ENCODE measurements around the gene NEB. TPM values are rescaled to one million over a fixed set of nuclear protein-coding genes. Genes with fewer than 3 reads are reported as not detected.

The NEB gene
- total RNA-seq, 1 experiment from 2014 or later = 0.11 TPM

DNA sequence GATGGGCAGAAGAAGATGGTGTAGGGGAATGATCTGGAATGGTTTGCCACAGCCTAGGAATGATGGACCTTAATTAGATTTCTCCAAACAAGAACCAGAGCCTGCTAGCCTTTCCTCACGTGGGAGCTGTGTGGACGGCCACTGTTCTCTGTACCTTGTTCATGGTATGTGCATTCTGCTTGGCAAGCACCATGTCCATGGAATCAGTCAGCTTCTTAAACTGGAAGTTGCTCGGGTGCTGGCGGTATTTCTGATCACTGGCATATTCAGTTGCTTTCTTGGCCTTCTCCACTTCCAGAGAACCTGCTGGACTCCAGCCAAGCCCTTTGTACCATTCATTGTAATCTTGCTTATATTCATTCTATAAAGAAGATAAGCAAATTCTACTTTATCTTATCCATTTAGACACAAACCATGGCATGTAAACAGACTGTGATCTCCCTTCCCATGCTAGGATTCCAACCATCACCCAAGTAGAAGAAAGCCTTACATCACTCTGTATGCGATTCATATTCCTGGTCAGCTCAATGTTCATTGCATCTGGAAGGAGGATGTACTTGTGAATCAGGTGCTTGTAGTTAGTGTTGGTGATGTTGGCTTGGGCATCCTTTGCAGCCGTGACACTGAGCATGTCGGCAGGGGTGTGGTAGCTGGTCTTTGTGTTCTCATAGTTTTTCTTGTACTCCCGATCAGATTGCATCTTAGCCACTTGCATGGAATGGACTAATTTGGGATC lies 78.4 kb downstream of the NEB start:
- Histone ChIP-seq H3K4me3 (ENCODE audit: low read length) (no peak overlapping the region), H4K20me1 (ENCODE audit: low read length) (no peaks in the 10 kb centered on the region), H2AFZ (ENCODE audit: low read length) (no peak overlapping the region), H3K36me3 (ENCODE audit: low read depth, low read length) (no peaks in the 10 kb centered on the region), H3K4me1 (ENCODE audit: insufficient read depth, low read length) (no peaks in the 10 kb centered on the region), H3K4me2 (ENCODE audit: low read length) (no peak overlapping the region), H3K9ac (ENCODE audit: low read length) (no peak overlapping the region), H3K27ac (ENCODE audit: low read length) (no peak overlapping the region), H3K27me3 (ENCODE audit: low read length) (peaks cover 51% of the 10 kb centered on the region), H3K9me3 (ENCODE audit: low read length) (no peaks in the 10 kb centered on the region), H3K79me2 (ENCODE audit: low read length) (no peaks in the 10 kb centered on the region), H3F3A (ENCODE audit: low read length, unreplicated experiment) (no peaks in the 10 kb centered on the region), H3K9me2 (replicated peaks; ENCODE audit: low read length) (no peaks in the 10 kb centered on the region)
- ATAC-seq (no peak), DNase-seq (no peak)
- POLR2A ChIA-PET (ENCODE audit: unreplicated experiment) = no interaction called here
- no TSS peak for BruUV-seq (replicated peaks)
- intact Hi-C loops (cut with micrococcal nuclease) = no loop called here
- CTCF ChIA-PET = no interaction called here
- no peak for TF ChIP-seq EZH2 (IDR thresholded peaks at IDR 0.05; ENCODE audit: low read length, unreplicated experiment)
- TF ChIP-seq CTCF (conservative IDR thresholded peaks at IDR 0.05; ENCODE audit: low read depth, low read length) = no peak
- TF ChIP-seq EZH2phosphoT487 (IDR thresholded peaks at IDR 0.05; ENCODE audit: borderline replicate concordance, low read length) = no peak

DNA sequence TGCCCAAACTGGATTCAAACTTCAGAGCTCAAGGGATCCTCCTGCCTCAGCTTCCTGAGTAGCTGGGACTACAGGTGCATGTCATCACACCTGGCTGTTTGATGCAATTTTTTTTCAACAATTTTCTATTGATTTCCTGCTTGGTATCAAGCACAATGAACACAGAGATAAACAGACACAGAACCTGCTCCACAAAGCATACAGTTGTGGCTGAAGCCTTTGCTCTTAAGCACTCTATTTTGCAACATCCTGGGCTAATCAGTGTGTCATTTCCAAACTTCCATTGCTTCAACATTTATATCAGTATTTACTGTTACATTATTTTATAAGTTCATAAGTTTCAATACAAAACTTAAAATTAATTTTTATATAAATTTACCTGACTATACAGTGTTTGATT lies 79.4 kb downstream of the NEB start:
- Histone ChIP-seq H3K27ac (ENCODE audit: low read length) (no peak overlapping the region), H3K9me2 (replicated peaks; ENCODE audit: low read length) (no peaks in the 10 kb centered on the region), H3K79me2 (ENCODE audit: low read length) (no peaks in the 10 kb centered on the region), H3K36me3 (ENCODE audit: low read depth, low read length) (no peaks in the 10 kb centered on the region), H3K4me3 (ENCODE audit: low read length) (no peak overlapping the region), H3F3A (ENCODE audit: low read length, unreplicated experiment) (no peaks in the 10 kb centered on the region), H3K4me2 (ENCODE audit: low read length) (no peak overlapping the region), H3K9me3 (ENCODE audit: low read length) (no peaks in the 10 kb centered on the region), H3K9ac (ENCODE audit: low read length) (no peak overlapping the region), H3K4me1 (ENCODE audit: insufficient read depth, low read length) (no peaks in the 10 kb centered on the region), H4K20me1 (ENCODE audit: low read length) (no peaks in the 10 kb centered on the region), H2AFZ (ENCODE audit: low read length) (no peak overlapping the region), H3K27me3 (ENCODE audit: low read length) (peaks cover 51% of the 10 kb centered on the region)
- BruUV-seq (replicated peaks) = no TSS peak
- TF ChIP-seq CTCF (conservative IDR thresholded peaks at IDR 0.05; ENCODE audit: low read depth, low read length) = no peak
- TF ChIP-seq EZH2phosphoT487 (IDR thresholded peaks at IDR 0.05; ENCODE audit: borderline replicate concordance, low read length) = no peak
- no peak for TF ChIP-seq EZH2 (IDR thresholded peaks at IDR 0.05; ENCODE audit: low read length, unreplicated experiment)
- DNase-seq (no peak), ATAC-seq (no peak)
- ChIA-PET POLR2A (ENCODE audit: unreplicated experiment) (no interaction called here), CTCF (no interaction called here)
- intact Hi-C loops (cut with micrococcal nuclease) = no loop called here

GRCh38 chr2:151654085-151654484 lies 80.2 kb downstream of the NEB start:
- POLR2A ChIA-PET (ENCODE audit: unreplicated experiment) = no interaction called here
- CTCF ChIA-PET = no interaction called here
- Histone ChIP-seq H3K27me3 (ENCODE audit: low read length) (peaks cover 51% of the 10 kb centered on the region), H4K20me1 (ENCODE audit: low read length) (no peaks in the 10 kb centered on the region), H3K36me3 (ENCODE audit: low read depth, low read length) (no peaks in the 10 kb centered on the region), H3K27ac (ENCODE audit: low read length) (no peak overlapping the region), H3K79me2 (ENCODE audit: low read length) (no peaks in the 10 kb centered on the region), H3K4me3 (ENCODE audit: low read length) (no peak overlapping the region), H3K9ac (ENCODE audit: low read length) (no peak overlapping the region), H3K4me1 (ENCODE audit: insufficient read depth, low read length) (no peaks in the 10 kb centered on the region), H3F3A (ENCODE audit: low read length, unreplicated experiment) (no peaks in the 10 kb centered on the region), H3K9me2 (replicated peaks; ENCODE audit: low read length) (no peaks in the 10 kb centered on the region), H3K4me2 (ENCODE audit: low read length) (no peak overlapping the region), H2AFZ (ENCODE audit: low read length) (no peak overlapping the region), H3K9me3 (ENCODE audit: low read length) (no peaks in the 10 kb centered on the region)
- no peak for TF ChIP-seq CTCF (conservative IDR thresholded peaks at IDR 0.05; ENCODE audit: low read depth, low read length)
- no peak for TF ChIP-seq EZH2phosphoT487 (IDR thresholded peaks at IDR 0.05; ENCODE audit: borderline replicate concordance, low read length)
- no peak for TF ChIP-seq EZH2 (IDR thresholded peaks at IDR 0.05; ENCODE audit: low read length, unreplicated experiment)
- ATAC-seq = no peak
- DNase-seq = no peak
- intact Hi-C loops (cut with micrococcal nuclease) = no loop called here
- BruUV-seq (replicated peaks) = no TSS peak
